HEK293 (cell line): ENCODE results near the gene DLG2.

Source experiments
- CTCF ChIA-PET: fragments of 350-600 bp; formaldehyde crosslinking; extraction: SDS; loops from one replicate; lab custom pipeline; 2021; ENCODE audit warnings: antibody characterized with exemption; lab: Yijun Ruan, JAX
- POLR2A ChIA-PET: fragments of 300-600 bp; formaldehyde crosslinking; extraction: SDS; loops from one replicate; lab custom pipeline; 2020; ENCODE audit warnings: antibody characterized with exemption, inconsistent platforms; lab: Yijun Ruan, JAX
- H3K27ac ChIP-seq: fragments of 200-500 bp; sonication (Bioruptor generic); 2 replicates; pipeline ENCODE4 v1.5.1; 2014; ENCODE audit warnings: low read depth, low read length, control low read depth, inconsistent platforms; ENCODE audit errors: extremely low read depth
- H3K36me3 ChIP-seq, 2 experiments: fragments of 200-500 bp in 1 of 2; sonication (Bioruptor generic) in 1 of 2; 1 replicate in 1 of 2; 2 replicates in 1 of 2; pipeline ENCODE4 v1.5.1; 2014 to 2017; ENCODE audit warnings: inconsistent platforms in 2 of 2, low read length in 2 of 2; ENCODE audit not compliant: control insufficient read depth in 2 of 2, insufficient read depth in 1 of 2
- H3K4me1 ChIP-seq: fragments of 200-500 bp; sonication (Bioruptor generic); 2 replicates; pipeline ENCODE4 v1.5.1; 2014; ENCODE audit warnings: mild to moderate bottlenecking, low read length, inconsistent platforms; ENCODE audit not compliant: control insufficient read depth, insufficient read depth
- H3K4me3 ChIP-seq: 2 replicates; pipeline ENCODE4 v1.5.1; 2011; ENCODE audit warnings: low read depth, mild to moderate bottlenecking, control low read depth, low read length, moderate library complexity
- H3K9me3 ChIP-seq: fragments of 200-500 bp; sonication (Bioruptor generic); 2 replicates; pipeline ENCODE4 v1.5.1; 2014; ENCODE audit warnings: low read depth, low read length, inconsistent platforms; ENCODE audit not compliant: control insufficient read depth, insufficient read depth
- HOXA7 ChIP-seq: sonication (generic); formaldehyde crosslinking; IDR thresholded peaks from 2 replicates; pipeline ENCODE4 v1.8.1; 2022; ENCODE audit warnings: missing genetic modification reagents, borderline replicate concordance
- KLF17 ChIP-seq: fragments of 450-650 bp; formaldehyde crosslinking; IDR thresholded peaks from 2 replicates; pipeline ENCODE4 v1.5.1; 2016; ENCODE audit warnings: missing biosample characterization, missing genetic modification characterization
- PRDM10 ChIP-seq: fragments of 450-650 bp; formaldehyde crosslinking; IDR thresholded peaks from 2 replicates; pipeline ENCODE4 v1.5.1; 2016; ENCODE audit warnings: missing biosample characterization, missing genetic modification characterization
- PRDM6 ChIP-seq: fragments of 450-650 bp; formaldehyde crosslinking; IDR thresholded peaks from 2 replicates; pipeline ENCODE4 v1.5.1; 2017; ENCODE audit warnings: missing biosample characterization, missing genetic modification characterization
- ZNF112 ChIP-seq: fragments of 450-650 bp; formaldehyde crosslinking; IDR thresholded peaks from 2 replicates; pipeline ENCODE4 v1.5.0; 2017; ENCODE audit warnings: missing biosample characterization, missing genetic modification characterization
- ZNF140 ChIP-seq: fragments of 450-650 bp; formaldehyde crosslinking; IDR thresholded peaks from 2 replicates; pipeline ENCODE4 v1.5.1; 2016; ENCODE audit warnings: missing biosample characterization, missing genetic modification characterization
- ZNF184 ChIP-seq: fragments of 450-650 bp; IDR thresholded peaks from 2 replicates; pipeline ENCODE4 v1.5.1; 2018; ENCODE audit warnings: missing biosample characterization, mild to moderate bottlenecking, missing genetic modification characterization
- ZNF214 ChIP-seq: fragments of 450-650 bp; formaldehyde crosslinking; IDR thresholded peaks from 2 replicates; pipeline ENCODE4 v1.5.1; 2017; ENCODE audit warnings: missing biosample characterization, mild to moderate bottlenecking, missing genetic modification characterization, borderline replicate concordance
- ZNF280C ChIP-seq: fragments of 450-650 bp; formaldehyde crosslinking; IDR thresholded peaks from 2 replicates; pipeline ENCODE4 v1.5.1; 2016; ENCODE audit warnings: missing biosample characterization, missing genetic modification characterization
- ZNF423 ChIP-seq: fragments of 450-650 bp; formaldehyde crosslinking; IDR thresholded peaks from 2 replicates; pipeline ENCODE4 v1.5.1; 2016; ENCODE audit warnings: missing biosample characterization, missing genetic modification characterization
- ZNF513 ChIP-seq: fragments of 450-650 bp; IDR thresholded peaks from 2 replicates; pipeline ENCODE4 v1.5.1; 2018; ENCODE audit warnings: missing biosample characterization, missing genetic modification characterization
- ZNF521 ChIP-seq: fragments of 450-650 bp; formaldehyde crosslinking; IDR thresholded peaks from 2 replicates; pipeline ENCODE4 v1.5.1; 2017; ENCODE audit warnings: missing biosample characterization, mild to moderate bottlenecking, missing genetic modification characterization
- ZNF530 ChIP-seq: fragments of 450-650 bp; formaldehyde crosslinking; IDR thresholded peaks from 2 replicates; pipeline ENCODE4 v1.5.1; 2016; ENCODE audit warnings: low read depth, missing biosample characterization, missing genetic modification characterization
- ZNF558 ChIP-seq: fragments of 450-650 bp; formaldehyde crosslinking; IDR thresholded peaks from 2 replicates; pipeline ENCODE4 v1.5.1; 2016; ENCODE audit warnings: missing biosample characterization, missing genetic modification characterization
- ZNF580 ChIP-seq: fragments of 450-650 bp; formaldehyde crosslinking; IDR thresholded peaks from 2 replicates; pipeline ENCODE4 v1.5.1; 2016; ENCODE audit warnings: missing biosample characterization, missing genetic modification characterization
- ZNF623 ChIP-seq: fragments of 450-650 bp; formaldehyde crosslinking; IDR thresholded peaks from 2 replicates; pipeline ENCODE4 v1.5.1; 2016; ENCODE audit warnings: missing biosample characterization, missing genetic modification characterization
- ZNF645 ChIP-seq: fragments of 450-650 bp; formaldehyde crosslinking; IDR thresholded peaks from 2 replicates; pipeline ENCODE4; 2016; ENCODE audit warnings: missing biosample characterization, missing genetic modification characterization
- ZNF76 ChIP-seq: fragments of 450-650 bp; formaldehyde crosslinking; IDR thresholded peaks from 2 replicates; pipeline ENCODE4; 2016; ENCODE audit warnings: low read depth, missing biosample characterization, missing genetic modification characterization, borderline replicate concordance
- TF ChIP-seq, protein P1 (sequence below): fragments of 450-650 bp; formaldehyde crosslinking; IDR thresholded peaks from 2 replicates; pipeline ENCODE4 v1.5.1; 2016; ENCODE audit warnings: missing biosample characterization, missing genetic modification characterization

The DLG2 gene

DNA sequence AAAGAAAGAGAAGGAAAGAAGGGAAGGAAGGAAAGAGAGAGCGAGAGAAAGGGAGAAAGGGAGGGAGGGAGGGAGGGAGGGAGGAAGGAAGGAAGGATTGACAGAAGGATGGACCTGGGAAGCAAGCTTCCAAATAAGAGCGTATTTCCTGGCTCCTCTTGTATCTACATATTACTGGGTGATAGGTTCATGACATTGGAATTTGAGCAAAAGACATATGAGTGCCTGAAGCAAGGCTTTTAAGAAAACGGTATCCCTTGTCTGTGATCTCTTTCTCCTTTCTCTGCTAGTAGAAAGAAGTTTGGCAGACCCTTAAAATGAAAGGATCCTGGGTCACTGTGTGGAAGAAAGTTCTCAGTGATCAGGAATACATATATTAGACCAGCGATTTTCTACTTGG lies 1408.8 kb downstream of the DLG2 start:
- CTCF ChIA-PET = no interaction called here
- POLR2A ChIA-PET = no interaction called here
- Histone ChIP-seq H3K4me3 (no peak overlapping the region), H3K36me3 (no peaks in the 10 kb centered on the region), H3K9me3 (no peaks in the 10 kb centered on the region), H3K27ac (no peak overlapping the region), H3K4me1 (no peaks in the 10 kb centered on the region)
- TF ChIP-seq ZNF580 (tag by site-specific recombination) (no peak), PRDM6 (tag by site-specific recombination) (no peak), KLF17 (tag by site-specific recombination) (no peak), ZNF623 (tag by site-specific recombination) (no peak), HOXA7 (CRISPR knock-in tag) (no peak), ZNF214 (no peak), PRDM10 (no peak), ZNF140 (tag by site-specific recombination) (no peak), ZNF521 (tag by site-specific recombination) (no peak), ZNF530 (tag by site-specific recombination) (no peak), ZNF645 (tag by site-specific recombination) (no peak), ZNF513 (tag by site-specific recombination) (no peak), ZNF280C (tag by site-specific recombination) (no peak), ZNF423 (tag by site-specific recombination) (no peak), ZNF76 (tag by site-specific recombination) (no peak), ZNF112 (no peak), ZNF184 (no peak), ZNF558 (tag by site-specific recombination) (no peak)
- TF ChIP-seq, protein P1, sequence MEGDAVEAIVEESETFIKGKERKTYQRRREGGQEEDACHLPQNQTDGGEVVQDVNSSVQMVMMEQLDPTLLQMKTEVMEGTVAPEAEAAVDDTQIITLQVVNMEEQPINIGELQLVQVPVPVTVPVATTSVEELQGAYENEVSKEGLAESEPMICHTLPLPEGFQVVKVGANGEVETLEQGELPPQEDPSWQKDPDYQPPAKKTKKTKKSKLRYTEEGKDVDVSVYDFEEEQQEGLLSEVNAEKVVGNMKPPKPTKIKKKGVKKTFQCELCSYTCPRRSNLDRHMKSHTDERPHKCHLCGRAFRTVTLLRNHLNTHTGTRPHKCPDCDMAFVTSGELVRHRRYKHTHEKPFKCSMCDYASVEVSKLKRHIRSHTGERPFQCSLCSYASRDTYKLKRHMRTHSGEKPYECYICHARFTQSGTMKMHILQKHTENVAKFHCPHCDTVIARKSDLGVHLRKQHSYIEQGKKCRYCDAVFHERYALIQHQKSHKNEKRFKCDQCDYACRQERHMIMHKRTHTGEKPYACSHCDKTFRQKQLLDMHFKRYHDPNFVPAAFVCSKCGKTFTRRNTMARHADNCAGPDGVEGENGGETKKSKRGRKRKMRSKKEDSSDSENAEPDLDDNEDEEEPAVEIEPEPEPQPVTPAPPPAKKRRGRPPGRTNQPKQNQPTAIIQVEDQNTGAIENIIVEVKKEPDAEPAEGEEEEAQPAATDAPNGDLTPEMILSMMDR (tag by site-specific recombination) = no peak
